ENCODE results near the gene SUN1.
"Not testable (repeated sequence)": the region's sequence is repeated elsewhere in the genome, so short reads cannot be mapped to it uniquely, and the experiment has no call there.

The SUN1 gene, protein sequence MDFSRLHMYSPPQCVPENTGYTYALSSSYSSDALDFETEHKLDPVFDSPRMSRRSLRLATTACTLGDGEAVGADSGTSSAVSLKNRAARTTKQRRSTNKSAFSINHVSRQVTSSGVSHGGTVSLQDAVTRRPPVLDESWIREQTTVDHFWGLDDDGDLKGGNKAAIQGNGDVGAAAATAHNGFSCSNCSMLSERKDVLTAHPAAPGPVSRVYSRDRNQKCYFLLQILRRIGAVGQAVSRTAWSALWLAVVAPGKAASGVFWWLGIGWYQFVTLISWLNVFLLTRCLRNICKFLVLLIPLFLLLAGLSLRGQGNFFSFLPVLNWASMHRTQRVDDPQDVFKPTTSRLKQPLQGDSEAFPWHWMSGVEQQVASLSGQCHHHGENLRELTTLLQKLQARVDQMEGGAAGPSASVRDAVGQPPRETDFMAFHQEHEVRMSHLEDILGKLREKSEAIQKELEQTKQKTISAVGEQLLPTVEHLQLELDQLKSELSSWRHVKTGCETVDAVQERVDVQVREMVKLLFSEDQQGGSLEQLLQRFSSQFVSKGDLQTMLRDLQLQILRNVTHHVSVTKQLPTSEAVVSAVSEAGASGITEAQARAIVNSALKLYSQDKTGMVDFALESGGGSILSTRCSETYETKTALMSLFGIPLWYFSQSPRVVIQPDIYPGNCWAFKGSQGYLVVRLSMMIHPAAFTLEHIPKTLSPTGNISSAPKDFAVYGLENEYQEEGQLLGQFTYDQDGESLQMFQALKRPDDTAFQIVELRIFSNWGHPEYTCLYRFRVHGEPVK

GRCh38 chr7:832167-832967, at the start of gene SUN1:
Gene SUN1 (plus strand): TSS chr7:832476. CDS start chr7:832525, 49 bp downstream.
- DNase-seq: peak; percentile 76

DNA sequence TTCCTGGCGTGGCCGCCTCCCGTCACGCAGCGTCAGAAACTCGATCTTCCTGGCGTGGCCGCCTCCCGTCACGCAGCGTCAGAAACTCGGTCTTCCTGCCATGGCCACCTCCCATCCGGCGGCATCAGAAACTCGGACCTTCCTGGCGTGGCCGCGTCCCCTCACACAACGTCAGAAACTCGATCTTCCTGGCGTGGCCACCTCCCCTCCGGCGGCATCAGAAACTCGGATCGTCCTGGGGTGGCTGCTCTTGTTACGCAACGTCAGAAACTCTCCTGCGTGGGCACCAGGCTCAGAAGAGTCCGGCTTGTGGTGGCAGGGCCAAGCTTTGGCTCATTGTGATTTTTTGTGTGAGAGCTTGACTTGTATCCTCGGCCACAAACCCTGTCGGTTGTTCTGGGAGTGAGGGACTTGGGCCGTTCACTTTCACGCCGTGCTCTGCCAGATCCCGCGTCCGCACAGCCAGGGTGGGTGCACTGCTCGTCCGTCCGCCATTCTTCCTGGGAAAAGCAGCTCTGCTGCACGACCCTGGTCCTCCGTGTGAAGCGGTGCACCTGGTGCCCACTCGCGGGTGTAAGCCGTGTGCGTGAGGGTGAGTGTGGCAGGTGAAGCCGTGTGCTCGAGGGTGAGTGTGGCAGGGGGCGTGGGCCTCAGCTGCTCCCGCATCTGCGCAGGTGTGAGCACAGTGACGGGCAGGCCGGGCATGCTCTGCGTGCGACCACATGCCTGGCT, 49.4 kb upstream of the SUN1 start:
- no peak for DNase-seq

DNA sequence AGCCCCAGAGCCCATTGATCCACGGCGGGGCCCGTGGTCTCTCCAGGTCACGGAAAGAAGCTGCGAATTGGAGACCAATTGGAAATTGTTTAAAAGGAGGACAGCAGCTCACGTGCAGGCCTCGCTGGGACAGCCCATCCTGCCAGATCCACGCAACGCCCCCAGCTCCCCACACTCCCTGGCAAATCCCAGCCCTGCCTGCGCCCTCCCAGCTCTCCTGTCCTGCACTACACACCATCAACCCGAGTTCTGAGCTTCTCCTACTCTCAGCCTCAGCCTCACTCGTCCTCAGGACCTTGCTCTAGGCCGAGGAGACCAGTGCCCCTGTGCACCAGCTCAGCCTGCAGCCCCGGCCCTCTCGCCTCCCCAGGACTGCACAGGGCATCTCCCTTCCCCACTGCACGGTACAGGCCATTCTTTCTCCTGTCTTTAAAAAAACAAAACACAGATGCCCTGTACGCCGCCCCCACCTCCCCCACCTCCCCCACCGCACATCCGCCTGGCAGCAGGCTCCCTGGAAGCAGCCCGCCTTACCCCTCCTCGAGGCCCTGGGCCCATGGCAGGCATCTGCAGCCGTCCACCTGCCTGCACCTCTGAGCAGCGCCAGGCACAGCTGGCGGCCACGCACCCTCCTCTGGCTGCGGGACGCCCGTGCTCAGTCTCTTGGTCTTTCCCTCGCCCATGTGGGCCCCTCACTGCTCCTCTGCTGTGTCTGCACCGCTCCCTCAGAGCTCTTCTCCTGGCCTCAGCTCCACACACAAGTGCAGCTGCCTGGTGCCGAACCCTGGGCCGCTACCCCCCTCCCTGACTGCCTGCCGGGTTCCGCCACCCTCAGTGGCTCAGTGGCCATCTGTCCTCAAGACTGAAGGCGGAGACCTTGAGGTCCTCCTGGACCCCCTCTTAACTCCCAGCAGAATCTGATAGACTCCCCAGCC, 48.5 kb upstream of the SUN1 start:
- no peak for DNase-seq

DNA sequence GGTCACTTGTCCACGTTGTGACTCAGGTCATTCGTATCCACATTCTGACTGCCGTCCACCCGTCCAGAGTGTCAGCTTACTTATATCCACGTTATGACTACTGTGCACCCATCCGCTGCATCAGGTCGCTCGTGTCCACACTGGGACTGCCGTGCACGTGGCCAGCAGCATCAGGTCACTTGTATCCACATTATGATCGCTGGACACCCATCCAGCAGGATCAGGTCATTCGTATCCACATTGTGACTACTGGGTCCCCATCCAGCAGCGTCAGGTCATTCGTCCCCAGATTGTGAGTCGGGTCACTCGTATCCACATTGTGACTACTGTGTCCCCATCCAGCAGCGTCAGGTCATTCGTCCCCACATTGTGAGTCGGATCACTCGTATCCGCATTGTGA, 47.3 kb upstream of the SUN1 start:
- no peak for DNase-seq

GRCh38 chr7:785416-785815, 46.9 kb upstream of the SUN1 start:
- no peak for DNase-seq

- peak; percentile 69 for DNase-seq
Observed at GRCh38 chr7:786472-787255, 45.6 kb upstream of the SUN1 start.

- no peak for DNase-seq
Observed at GRCh38 chr7:787332-788240, 44.7 kb upstream of the SUN1 start.

GRCh38 chr7:791519-791918, 40.8 kb upstream of the SUN1 start:
- no peak for DNase-seq

- DNase-seq: no peak
Observed at GRCh38 chr7:794207-794606, 38.1 kb upstream of the SUN1 start.

DNA sequence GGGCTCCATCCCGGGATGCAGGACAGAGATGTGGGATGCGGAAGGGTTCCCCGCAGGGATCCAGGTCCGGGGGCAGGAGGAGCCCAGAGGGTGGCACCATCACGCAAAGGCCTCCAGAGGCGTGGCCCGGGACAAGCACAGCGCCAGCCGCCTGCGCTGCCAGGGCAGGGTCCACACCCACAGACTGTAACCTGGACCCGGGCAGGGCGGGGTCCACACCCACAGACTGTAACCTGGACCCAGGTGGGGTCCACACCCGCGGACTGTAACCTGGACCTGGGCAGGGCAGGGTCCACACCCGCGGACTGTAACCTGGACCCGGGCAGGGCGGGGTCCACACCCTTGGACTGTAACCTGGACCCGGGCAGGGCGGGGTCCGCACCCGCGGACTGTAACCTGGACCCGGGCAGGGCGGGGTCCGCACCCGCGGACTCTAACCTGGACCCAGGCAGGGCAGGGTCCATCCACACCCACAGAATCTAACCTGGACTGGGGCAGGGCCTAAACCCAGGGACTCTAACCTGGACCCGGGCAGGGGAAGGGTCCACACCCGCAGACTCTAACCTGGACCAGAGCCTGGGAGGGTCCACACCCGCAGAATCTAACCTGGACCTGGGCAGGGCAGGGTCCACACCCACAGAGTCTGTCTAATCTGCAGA, 37.5 kb upstream of the SUN1 start:
- DNase-seq: no peak

DNA sequence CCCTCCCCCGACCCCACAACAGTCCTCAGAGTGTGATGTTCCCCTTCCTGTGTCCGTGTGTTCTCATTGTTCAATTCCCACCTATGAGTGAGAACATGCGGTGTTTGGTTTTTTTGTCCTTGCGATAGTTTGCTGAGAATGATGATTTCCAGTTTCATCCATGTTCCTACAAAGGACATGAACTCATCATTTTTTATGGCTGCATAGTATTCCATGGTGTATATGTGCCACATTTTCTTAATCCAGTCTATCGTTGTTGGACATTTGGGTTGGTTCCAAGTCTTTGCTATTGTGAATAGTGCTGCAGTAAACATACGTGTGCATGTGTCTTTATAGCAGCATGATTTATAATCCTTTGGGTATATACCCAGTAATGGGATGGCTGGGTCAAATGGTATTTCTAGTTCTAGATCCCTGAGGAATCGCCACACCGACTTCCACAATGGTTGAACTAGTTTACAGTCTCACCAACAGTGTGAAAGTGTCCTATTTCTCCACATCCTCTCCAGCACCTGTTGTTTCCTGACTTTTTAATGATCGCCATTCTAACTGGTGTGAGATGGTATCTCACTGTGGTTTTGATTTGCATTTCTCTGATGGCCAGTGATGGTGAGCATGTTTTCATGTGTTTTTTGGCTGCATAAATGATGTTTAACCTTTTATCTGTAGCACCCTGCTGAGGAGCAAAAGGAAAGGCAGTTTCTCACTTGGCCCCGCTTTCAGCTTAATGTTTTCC, 35.7 kb upstream of the SUN1 start:
- not testable (repeated sequence) for DNase-seq

DNA sequence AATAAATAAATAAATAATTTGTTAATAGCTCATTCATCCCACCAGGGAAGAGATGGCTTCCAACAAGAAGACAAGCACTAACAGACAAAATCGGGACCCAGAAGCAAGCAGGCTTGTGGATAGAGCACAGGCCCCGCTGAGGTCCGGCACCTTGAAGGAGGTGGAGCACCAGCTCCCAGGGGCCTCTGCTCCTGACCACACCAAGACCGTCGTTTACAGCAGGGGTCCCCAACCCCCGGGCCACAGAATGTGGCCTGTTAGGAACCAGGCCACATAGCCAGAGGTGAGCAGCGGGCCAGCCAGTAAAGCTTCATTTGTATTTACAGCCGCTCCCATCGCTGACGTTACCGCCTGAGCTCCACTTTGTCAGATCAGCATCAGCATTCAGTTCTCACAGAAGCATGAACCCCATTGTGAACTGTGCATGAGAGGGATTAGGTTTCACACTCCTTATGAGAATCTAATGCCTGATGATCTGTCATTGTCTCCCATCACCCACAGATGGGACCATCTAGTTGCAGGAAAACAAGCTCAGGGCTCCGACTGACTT, 33.3 kb upstream of the SUN1 start:
- DNase-seq: no peak

- no peak for DNase-seq
Observed at GRCh38 chr7:800692-801091, 31.6 kb upstream of the SUN1 start.

DNA sequence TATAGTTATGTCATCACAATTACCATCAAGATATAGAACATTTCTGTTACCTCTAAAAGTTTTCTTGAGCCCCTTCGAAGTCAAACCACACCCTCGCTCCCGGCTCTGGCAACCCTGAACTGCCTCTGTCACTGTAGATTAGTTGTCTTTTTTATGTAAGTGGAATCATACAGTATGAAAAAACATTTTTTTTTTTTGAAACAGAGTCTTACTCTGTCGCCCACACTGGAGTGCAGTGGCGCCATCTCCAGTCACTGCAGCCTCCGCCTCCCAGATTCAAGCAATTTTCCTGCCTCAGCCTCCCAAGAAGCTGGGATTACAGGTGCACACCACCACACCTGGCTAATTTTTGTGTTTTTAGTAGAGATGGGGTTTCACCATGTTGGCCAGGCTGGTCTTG, 30.9 kb upstream of the SUN1 start:
- DNase-seq: not testable (repeated sequence)

- DNase-seq: no peak
Observed at GRCh38 chr7:801940-802381, 30.3 kb upstream of the SUN1 start.

GRCh38 chr7:802500-803242, 29.6 kb upstream of the SUN1 start:
- no peak for DNase-seq

- no peak for DNase-seq
Observed at GRCh38 chr7:803243-803635, 29.0 kb upstream of the SUN1 start.

Measured in CD4-positive, alpha-beta T cell treated with Interleukin-21 for 1 hour (primary cell).